Lung (tissue), 12 donors: ENCODE data around the gene KIF9. TPM values are rescaled to one million over a fixed set of nuclear protein-coding genes. Genes with fewer than 3 reads are reported as not detected.

ENCODE experiments used
- ATAC-seq: fragments of 200-7000 bp; cut with Tn5 transposase; one replicate; pipeline ENCODE4 v1.9.1; 2020; ENCODE audit warnings: moderate number of reproducible peaks; ENCODE audit not compliant: insufficient read depth, low FRiP score
- DNase-seq, 3 donors: peaks; one replicate each; pipeline ENCODE4 v3.0.0-alpha.2; 2013 to 2017
- H3K27ac ChIP-seq, 2 donors: one replicate each; pipeline ENCODE4 v1.5.1; 2013; ENCODE audit warnings: mild to moderate bottlenecking in 2 of 2, moderate library complexity in 2 of 2, control low read depth in 1 of 2, inconsistent platforms in 1 of 2, low read depth in 1 of 2, low read length in 1 of 2
- H3K27me3 ChIP-seq, 3 donors: one replicate each; pipeline ENCODE4 v1.5.1; 2013; ENCODE audit warnings: low read length in 2 of 3; ENCODE audit not compliant: control insufficient read depth in 3 of 3, insufficient read depth in 3 of 3
- H3K36me3 ChIP-seq, 4 donors: one replicate each; pipeline ENCODE4 v1.5.1; 2013; ENCODE audit warnings: low read length in 4 of 4, mild to moderate bottlenecking in 1 of 4, moderate library complexity in 1 of 4; ENCODE audit not compliant: control insufficient read depth in 4 of 4, insufficient read depth in 4 of 4
- H3K4me1 ChIP-seq, 5 donors: one replicate each; pipeline ENCODE4 v1.5.1; 2013; ENCODE audit warnings: low read length in 5 of 5, mild to moderate bottlenecking in 2 of 5, moderate library complexity in 1 of 5; ENCODE audit not compliant: control insufficient read depth in 5 of 5, insufficient read depth in 5 of 5
- H3K4me3 ChIP-seq: one replicate; pipeline ENCODE4 v1.5.1; 2013; ENCODE audit warnings: mild to moderate bottlenecking, control low read depth, moderate library complexity
- H3K9ac ChIP-seq, 2 donors: one replicate each; pipeline ENCODE4 v1.5.1; 2013; ENCODE audit warnings: low read length in 2 of 2, control low read depth in 1 of 2; ENCODE audit not compliant: insufficient read depth in 1 of 2
- H3K9me3 ChIP-seq, 4 donors: one replicate each; pipeline ENCODE4 v1.5.1; 2013; ENCODE audit warnings: low read length in 3 of 4, mild to moderate bottlenecking in 1 of 4, moderate library complexity in 1 of 4; ENCODE audit not compliant: control insufficient read depth in 4 of 4, insufficient read depth in 3 of 4
- WGBS, 2 donors: extraction: QIAGEN DNeasy Blood & Tissue Kit; methylation state at CpG; one replicate each; pipeline ENCODE4 v1.1.7; 2013; 5-methylcytosine and 5-hydroxymethylcytosine counted together
- polyA plus RNA-seq, 2 donors: library from polyadenylated mRNA; stranded (reverse); fragments of 200-250 nt; gene quantifications; one replicate each; pipeline ENCODE4 v1.2.1, GENCODE V29; 2013
- total RNA-seq, 2 donors: library from RNA; depleted of rRNA in 1 of 2; stranded (reverse); fragments of >200 nt in 1 of 2; gene quantifications; one replicate each; pipeline ENCODE4 v1.2.1, GENCODE V29; 2014 to 2021
- TF ChIP-seq, protein P1 (sequence below): IDR thresholded peaks from 2 replicates; pipeline ENCODE4 v1.5.1; 2012; ENCODE audit warnings: mild to moderate bottlenecking; ENCODE audit errors: control extremely low read depth, extremely low read depth
- donor health status: control.
- donor health status: control.
- donor health status: Bipolar disorder and iron deficiency.
- donor health status: healthy.
- donor health status: DM: yes; HTN: yes; CAD: no.

Gene KIF9
- total and polyA plus RNA-seq, 4 donors = 13.6 to 18.4 (median 17.9) TPM

GRCh38 chr3:47306022-47306421 is 23.4 kb upstream of the KIF9 start:
- Histone ChIP-seq H3K4me1 (peaks cover 0 to 1% (median 0%) of the 10 kb centered on the region in 5 donors), H3K9me3 (no peaks in the 10 kb centered on the region), H3K27me3 (no peaks in the 10 kb centered on the region), H3K4me3 (no peak overlapping the region), H3K27ac (no peak overlapping the region), H3K36me3 (peaks cover 5 to 9% (median 6%) of the 10 kb centered on the region in 4 donors), H3K9ac (no peak overlapping the region)
- ATAC-seq = no peak
- 79 to 80% methylated on average over 2 of the region's 2 CpGs for WGBS, 2 donors
- TF ChIP-seq, protein P1, sequence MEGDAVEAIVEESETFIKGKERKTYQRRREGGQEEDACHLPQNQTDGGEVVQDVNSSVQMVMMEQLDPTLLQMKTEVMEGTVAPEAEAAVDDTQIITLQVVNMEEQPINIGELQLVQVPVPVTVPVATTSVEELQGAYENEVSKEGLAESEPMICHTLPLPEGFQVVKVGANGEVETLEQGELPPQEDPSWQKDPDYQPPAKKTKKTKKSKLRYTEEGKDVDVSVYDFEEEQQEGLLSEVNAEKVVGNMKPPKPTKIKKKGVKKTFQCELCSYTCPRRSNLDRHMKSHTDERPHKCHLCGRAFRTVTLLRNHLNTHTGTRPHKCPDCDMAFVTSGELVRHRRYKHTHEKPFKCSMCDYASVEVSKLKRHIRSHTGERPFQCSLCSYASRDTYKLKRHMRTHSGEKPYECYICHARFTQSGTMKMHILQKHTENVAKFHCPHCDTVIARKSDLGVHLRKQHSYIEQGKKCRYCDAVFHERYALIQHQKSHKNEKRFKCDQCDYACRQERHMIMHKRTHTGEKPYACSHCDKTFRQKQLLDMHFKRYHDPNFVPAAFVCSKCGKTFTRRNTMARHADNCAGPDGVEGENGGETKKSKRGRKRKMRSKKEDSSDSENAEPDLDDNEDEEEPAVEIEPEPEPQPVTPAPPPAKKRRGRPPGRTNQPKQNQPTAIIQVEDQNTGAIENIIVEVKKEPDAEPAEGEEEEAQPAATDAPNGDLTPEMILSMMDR = no peak
- DNase-seq = no peak

DNA sequence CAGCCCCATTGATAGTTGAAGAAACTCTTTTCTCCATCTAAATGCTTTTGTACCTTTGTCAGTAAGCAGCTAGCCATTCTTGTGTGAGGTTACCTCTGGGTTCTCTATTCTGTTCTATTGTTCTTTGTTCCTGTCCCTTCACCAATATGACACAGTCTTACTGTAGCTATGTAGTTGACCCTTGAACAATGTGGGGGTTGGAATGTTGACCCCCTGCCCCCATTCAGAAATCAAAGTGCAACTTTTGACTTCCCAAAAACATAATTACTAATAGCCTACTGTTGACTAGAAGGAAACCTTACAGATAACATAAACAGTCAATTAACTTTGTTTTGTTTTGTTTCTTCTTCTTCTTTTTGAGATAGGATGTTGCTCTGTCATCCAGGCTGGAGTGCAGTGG is 18.9 kb upstream of the KIF9 start:
- Histone ChIP-seq H3K9ac (no peak overlapping the region), H3K4me3 (no peak overlapping the region), H3K36me3 (peaks cover 5 to 10% (median 6%) of the 10 kb centered on the region in 4 donors), H3K9me3 (no peaks in the 10 kb centered on the region), H3K27ac (no peak overlapping the region), H3K4me1 (peaks cover 0 to 4% (median 0%) of the 10 kb centered on the region in 5 donors), H3K27me3 (no peaks in the 10 kb centered on the region)
- ATAC-seq (no peak), DNase-seq (no peak)
- TF ChIP-seq, protein P1 = no peak

DNA sequence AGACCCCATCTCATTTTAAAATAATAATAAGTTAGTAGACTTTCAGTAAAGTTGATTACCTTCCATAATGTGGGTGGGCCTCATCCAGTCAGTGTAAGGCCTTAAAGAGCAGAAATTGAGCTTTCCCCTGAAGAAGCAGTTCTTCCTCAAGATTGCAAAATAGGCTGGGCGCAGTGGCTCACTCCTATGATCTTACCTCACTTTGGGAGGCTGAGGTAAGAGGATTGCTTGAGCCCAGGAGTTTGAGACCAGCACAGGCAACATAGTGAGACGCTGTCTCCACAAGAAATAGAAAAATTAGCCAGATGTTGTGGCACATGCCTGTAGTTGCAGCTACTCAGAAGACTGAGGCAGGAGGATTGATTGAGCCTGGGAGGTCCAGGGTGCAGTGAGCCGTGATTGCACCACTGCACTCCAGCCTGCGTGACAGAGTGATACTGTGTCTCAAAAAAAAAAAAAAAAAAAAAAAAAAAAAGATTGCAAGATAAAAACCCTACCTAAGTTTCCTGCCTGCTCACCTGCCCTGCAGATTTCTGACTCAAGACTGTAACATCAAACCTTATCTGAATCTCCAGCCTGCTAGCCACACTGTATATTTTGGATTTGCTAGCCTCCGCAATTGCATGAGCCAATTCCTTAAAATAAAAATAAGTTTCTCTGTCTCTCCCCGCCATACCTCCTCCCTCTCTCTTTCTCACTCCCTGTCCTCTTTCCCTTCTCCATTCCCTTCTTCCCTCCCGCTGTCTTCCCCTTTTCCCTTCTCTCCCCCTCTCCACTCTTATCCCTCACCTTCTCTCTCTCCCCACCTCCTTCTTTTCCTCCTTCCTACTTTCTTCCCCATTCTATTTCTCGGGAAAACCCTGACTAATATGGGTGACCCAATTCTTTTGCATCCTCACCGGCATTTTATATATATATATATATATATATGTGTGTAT is 17.1 kb upstream of the KIF9 start:
- TF ChIP-seq, protein P1 = no peak
- DNase-seq (no peak), ATAC-seq (no peak)
- H3K9ac ChIP-seq = no peak overlapping the region
- H3K9me3 ChIP-seq = no peaks in the 10 kb centered on the region
- 73 to 87% methylated on average over 9 of the region's 9 CpGs for WGBS, 2 donors
- no peak overlapping the region for H3K27ac ChIP-seq
- peaks cover 5 to 10% (median 8%) of the 10 kb centered on the region in 4 donors for H3K36me3 ChIP-seq
- peaks cover 0 to 5% (median 4%) of the 10 kb centered on the region in 5 donors for H3K4me1 ChIP-seq
- H3K27me3 ChIP-seq = no peaks in the 10 kb centered on the region
- no peak overlapping the region for H3K4me3 ChIP-seq
